HepG2 (cell line): Measurements from ENCODE around the gene SRGAP3. TPM values are rescaled to one million over a fixed set of nuclear protein-coding genes. Genes with fewer than 3 reads are reported as not detected.

ENCODE experiments used
- ATAC-seq: fragments of 200-7000 bp; cut with Tn5 transposase; 3 replicates; pipeline ENCODE4 v1.9.1; 2020; ENCODE audit warnings: mild to moderate bottlenecking, moderate library complexity
- BruUV-seq: library from RNA; stranded (reverse); fragments of 400-500 nt; replicated peaks from 2 replicates; lab custom pipeline; 2021; lab: Mats Ljungman, UMichigan
- CTCF ChIA-PET: fragments of 300-600 bp; formaldehyde crosslinking; extraction: SDS; loops from one replicate; lab custom pipeline; 2021; ENCODE audit warnings: low total read pairs, inconsistent platforms, low intra/inter-chr PET ratio; lab: Yijun Ruan, JAX
- POLR2A ChIA-PET: fragments of 350-600 bp; sonication (Branson Sonifier 250); formaldehyde crosslinking; loops from one replicate; lab custom pipeline; 2020; ENCODE audit warnings: antibody characterized with exemption, inconsistent platforms; lab: Yijun Ruan, JAX
- DNase-seq: peaks from one replicate; pipeline ENCODE4 v3.0.0-alpha.2; 2015; ENCODE audit warnings: low spot score
- FAIRE-seq: peaks from 3 replicates; lab custom pipeline; 2011; peaks lifted over from hg19 to GRCh38; lab: Jason Lieb, UNC
- H2AFZ ChIP-seq: one replicate; pipeline ENCODE4 v1.6.1; 2011; ENCODE audit warnings: low read length, inconsistent platforms
- H3K27ac ChIP-seq: fragments of 300-600 bp; 3 replicates; pipeline ENCODE4 v1.8.0; 2011; ENCODE audit warnings: mixed run types, mild to moderate bottlenecking, mixed read lengths, low read length, inconsistent platforms; ENCODE audit not compliant: insufficient read depth; ENCODE audit errors: extremely low read length
- H3K27me3 ChIP-seq, 2 experiments: fragments of 200-600 bp in 1 of 2; 2 replicates in 1 of 2; 3 replicates in 1 of 2; pipeline versions ENCODE4 v1.6.0 to v1.8.0; 2011; ENCODE audit warnings: low read length in 2 of 2, mild to moderate bottlenecking in 2 of 2, moderate library complexity in 2 of 2, inconsistent platforms in 1 of 2; ENCODE audit not compliant: insufficient read depth in 2 of 2, control insufficient read depth in 1 of 2
- H3K36me3 ChIP-seq, 2 experiments: fragments of 200-600 bp in 1 of 2; replicated peaks in 1 of 2; 2 replicates in 1 of 2; 3 replicates in 1 of 2; pipeline versions ENCODE4 v1.5.1 to v1.8.0; 2011; ENCODE audit warnings: low read length in 2 of 2, inconsistent platforms in 1 of 2; ENCODE audit not compliant: insufficient read depth in 2 of 2, control insufficient read depth in 1 of 2
- H3K4me1 ChIP-seq: 2 replicates; pipeline ENCODE4 v1.5.1; 2012; ENCODE audit warnings: low read length, inconsistent platforms; ENCODE audit not compliant: insufficient read depth
- H3K4me2 ChIP-seq: 2 replicates; pipeline ENCODE4 v1.6.0; 2011; ENCODE audit warnings: low read depth, low read length, inconsistent platforms
- H3K4me3 ChIP-seq, 3 experiments: fragments of 200-600 bp in 1 of 3; sonication (generic), shearing (Covaris generic) in 1 of 3; replicated peaks in 1 of 3; 2 replicates each; pipeline ENCODE4 v1.5.1; 2011 to 2016; ENCODE audit warnings: low read length in 3 of 3, inconsistent platforms in 2 of 3, low read depth in 2 of 3, mild to moderate bottlenecking in 2 of 3, control low read depth in 1 of 3, mixed read lengths in 1 of 3; ENCODE audit not compliant: insufficient read depth in 1 of 3
- H3K79me2 ChIP-seq: one replicate; pipeline ENCODE4 v1.6.1; 2011; ENCODE audit warnings: low read length, inconsistent platforms; ENCODE audit not compliant: insufficient read depth
- H3K9ac ChIP-seq: 2 replicates; pipeline ENCODE4 v1.6.0; 2011; ENCODE audit warnings: mild to moderate bottlenecking, low read depth, low read length, inconsistent platforms; ENCODE audit not compliant: insufficient read depth
- H3K9me3 ChIP-seq: 2 replicates; pipeline ENCODE4 v1.5.1; 2012; ENCODE audit warnings: mild to moderate bottlenecking, low read length
- H4K20me1 ChIP-seq: 2 replicates; pipeline ENCODE4 v1.6.0; 2011; ENCODE audit warnings: inconsistent platforms, mild to moderate bottlenecking, low read length, moderate library complexity; ENCODE audit not compliant: insufficient read depth
- ATRX ChIP-seq: sonication (generic); formaldehyde crosslinking; IDR thresholded peaks from 2 replicates; pipeline ENCODE4 v1.4.0; 2020; ENCODE audit warnings: missing genetic modification reagents, borderline replicate concordance
- CBX1 ChIP-seq: IDR thresholded peaks from one replicate; pipeline ENCODE4 v1.6.1; 2016; ENCODE audit warnings: antibody characterized with exemption, low read depth
- FOXA3 ChIP-seq: IDR thresholded peaks from 2 replicates; pipeline ENCODE4 v1.6.1; 2016; ENCODE audit warnings: missing genetic modification reagents, missing compliant biosample characterization
- MYNN ChIP-seq: sonication (generic); formaldehyde crosslinking; IDR thresholded peaks from 2 replicates; pipeline ENCODE4 v1.4.0; 2020; ENCODE audit warnings: mild to moderate bottlenecking, low read depth, missing genetic modification reagents
- NBN ChIP-seq: fragments of 450-650 bp; conservative IDR thresholded peaks from 2 replicates; pipeline ENCODE4 v1.6.1; 2017
- NR3C1 ChIP-seq: sonication (generic); formaldehyde crosslinking; IDR thresholded peaks from 2 replicates; pipeline ENCODE4 v1.4.0; 2020; ENCODE audit warnings: missing genetic modification reagents
- PHF8 ChIP-seq: sonication (generic); formaldehyde crosslinking; IDR thresholded peaks from 2 replicates; pipeline ENCODE4 v1.5.0; 2020; ENCODE audit warnings: missing genetic modification reagents
- TBX2 ChIP-seq: sonication (generic); formaldehyde crosslinking; IDR thresholded peaks from 2 replicates; pipeline ENCODE4 v1.5.0; 2020; ENCODE audit warnings: missing genetic modification reagents, mild to moderate bottlenecking, borderline replicate concordance
- ZFP36 ChIP-seq: fragments of 150-350 bp; IDR thresholded peaks from 2 replicates; pipeline ENCODE4 v1.6.1; 2018; ENCODE audit warnings: borderline replicate concordance, low read length, low read depth; ENCODE audit not compliant: partially characterized antibody
- ZNF24 ChIP-seq: fragments of 450-650 bp; IDR thresholded peaks from 2 replicates; pipeline ENCODE4 v1.6.1; 2017; ENCODE audit warnings: antibody characterized with exemption, mild to moderate bottlenecking
- ZNF383 ChIP-seq: sonication (generic); formaldehyde crosslinking; IDR thresholded peaks from 2 replicates; pipeline ENCODE4 v1.4.0; 2020; ENCODE audit warnings: missing genetic modification reagents, mild to moderate bottlenecking, borderline replicate concordance
- ZNF547 ChIP-seq: sonication (generic); formaldehyde crosslinking; IDR thresholded peaks from 2 replicates; pipeline ENCODE4 v1.5.1; 2020; ENCODE audit warnings: mild to moderate bottlenecking, missing genetic modification reagents
- ZSCAN29 ChIP-seq: sonication (generic); formaldehyde crosslinking; conservative IDR thresholded peaks from 2 replicates; pipeline ENCODE4 v1.4.0; 2020; ENCODE audit warnings: mild to moderate bottlenecking, missing genetic modification reagents
- ZSCAN5A ChIP-seq: sonication (generic); formaldehyde crosslinking; IDR thresholded peaks from 2 replicates; pipeline ENCODE4 v1.8.0; 2022; ENCODE audit warnings: mild to moderate bottlenecking, missing genetic modification reagents, borderline replicate concordance
- WGBS: methylation state at CpG from one replicate; pipeline ENCODE4 v1.1.6; 2017; ENCODE audit warnings: low lambda C conversion rate; 5-methylcytosine and 5-hydroxymethylcytosine counted together
- in situ Hi-C: cut with HindIII; loops from 2 replicates; pipeline ENCODE4 v1.10.0; 2017; ENCODE audit warnings: low pct_unique_long_range_greater_than_20kb; ENCODE audit not compliant: extremely low pct_ligation_motif_present
- intact Hi-C: fragments of 100-400 bp; cut with micrococcal nuclease; formaldehyde crosslinking; loops from one replicate; pipeline ENCODE4 v1.10.0; 2022; ENCODE audit not compliant: unreplicated experiment
- polyA plus RNA-seq, 8 experiments: library from polyadenylated mRNA; depleted of rRNA in 3 of 8; stranded (reverse) in 7 of 8; unstranded in 1 of 8; fragments of >200 nt; fragmentation: Illumina TruSeq in 4 of 8; extraction: Trizol in 4 of 8; gene quantifications; 2 replicates each; pipeline versions ENCODE4 v1.2.1 to v1.2.3, GENCODE V29; 2011 to 2016; ENCODE audit warnings: low read depth in 4 of 8, missing spikeins in 1 of 8, mixed read lengths in 1 of 8; ENCODE audit not compliant: insufficient read depth in 1 of 8
- total RNA-seq, 5 experiments: library from RNA; depleted of rRNA; stranded (reverse); fragments of >200 nt; fragmentation: Illumina TruSeq; extraction: Trizol; gene quantifications; 2 replicates each; pipeline ENCODE4 v1.2.3, GENCODE V29; 2016; ENCODE audit warnings: low read depth in 1 of 5
- TF ChIP-seq, protein P1 (sequence below): sonication (generic); formaldehyde crosslinking; IDR thresholded peaks from 2 replicates; pipeline ENCODE4 v1.4.0; 2020; ENCODE audit warnings: mild to moderate bottlenecking, missing genetic modification reagents
- TF ChIP-seq, protein P2 (sequence below): sonication (generic); formaldehyde crosslinking; IDR thresholded peaks from 2 replicates; pipeline ENCODE4 v1.4.0; 2020; ENCODE audit warnings: mild to moderate bottlenecking, low read depth, missing genetic modification reagents
- TF ChIP-seq, protein P3 (sequence below): sonication (generic); formaldehyde crosslinking; IDR thresholded peaks from 2 replicates; pipeline ENCODE4 v1.5.1; 2020; ENCODE audit warnings: mild to moderate bottlenecking, missing genetic modification reagents

Gene SRGAP3
- total and polyA plus RNA-seq, 2 of the 13 experiments (the other 11 are each of a cell fraction or from before 2014, with no cell fraction given) = 1.2 to 1.4 TPM

DNA sequence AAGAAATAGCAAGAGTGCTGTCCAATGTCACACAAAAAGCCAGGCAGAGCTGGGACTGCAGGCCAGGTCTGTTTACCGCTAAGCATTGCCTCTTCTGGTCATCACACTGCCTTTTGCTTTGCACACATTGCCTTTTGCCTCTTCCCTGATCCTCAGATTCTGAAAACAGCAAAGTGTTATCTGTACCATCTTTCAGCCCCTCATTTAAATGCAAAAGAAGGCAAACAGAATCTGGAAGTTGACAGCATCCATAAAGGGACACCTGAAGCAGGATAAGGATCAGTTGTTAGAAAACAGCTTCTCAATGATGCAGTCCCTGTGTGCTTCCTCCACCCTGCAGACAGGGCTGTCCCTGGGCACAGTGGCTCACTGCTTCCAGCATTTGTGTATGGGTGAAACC, 179.5 kb downstream of the SRGAP3 start:
- CTCF ChIA-PET = no interaction called here
- Histone ChIP-seq H3K79me2 (no peaks in the 10 kb centered on the region), H3K27ac (no peak overlapping the region), H3K9ac (no peak overlapping the region), H3K4me3 (no peak overlapping the region), H3K27me3 (no peaks in the 10 kb centered on the region; a peak in 1 of 5 replicates), H3K4me2 (no peak overlapping the region), H2AFZ (no peak overlapping the region), H3K36me3 (no peaks in the 10 kb centered on the region), H4K20me1 (no peaks in the 10 kb centered on the region), H3K4me1 (no peaks in the 10 kb centered on the region), H3K9me3 (no peaks in the 10 kb centered on the region)
- DNase-seq (no peak), FAIRE-seq (no peak), ATAC-seq (no peak)
- WGBS = 13% methylated on average over 1 of the region's 1 CpG
- intact Hi-C loops (no loop called here), in situ Hi-C loops (loop anchor here (5.0 kb wide), 1 partner anchor 98 kb away; no protein-coding TSS in a partner anchor)
- POLR2A ChIA-PET = no interaction called here
- no TSS peak for BruUV-seq
- TF ChIP-seq CBX1 (no peak), MYNN (CRISPR knock-in tag) (no peak), ZNF24 (no peak), FOXA3 (no peak), ZNF383 (CRISPR knock-in tag) (no peak), ZFP36 (no peak), ZNF547 (CRISPR knock-in tag) (no peak), NBN (no peak), TBX2 (CRISPR knock-in tag) (no peak), PHF8 (no peak), ZSCAN29 (no peak), ATRX (CRISPR knock-in tag) (no peak), NR3C1 (no peak), ZSCAN5A (CRISPR knock-in tag) (no peak)
- TF ChIP-seq, protein P1, sequence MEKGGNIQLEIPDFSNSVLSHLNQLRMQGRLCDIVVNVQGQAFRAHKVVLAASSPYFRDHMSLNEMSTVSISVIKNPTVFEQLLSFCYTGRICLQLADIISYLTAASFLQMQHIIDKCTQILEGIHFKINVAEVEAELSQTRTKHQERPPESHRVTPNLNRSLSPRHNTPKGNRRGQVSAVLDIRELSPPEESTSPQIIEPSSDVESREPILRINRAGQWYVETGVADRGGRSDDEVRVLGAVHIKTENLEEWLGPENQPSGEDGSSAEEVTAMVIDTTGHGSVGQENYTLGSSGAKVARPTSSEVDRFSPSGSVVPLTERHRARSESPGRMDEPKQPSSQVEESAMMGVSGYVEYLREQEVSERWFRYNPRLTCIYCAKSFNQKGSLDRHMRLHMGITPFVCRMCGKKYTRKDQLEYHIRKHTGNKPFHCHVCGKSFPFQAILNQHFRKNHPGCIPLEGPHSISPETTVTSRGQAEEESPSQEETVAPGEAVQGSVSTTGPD (CRISPR knock-in tag) = no peak
- TF ChIP-seq, protein P2, sequence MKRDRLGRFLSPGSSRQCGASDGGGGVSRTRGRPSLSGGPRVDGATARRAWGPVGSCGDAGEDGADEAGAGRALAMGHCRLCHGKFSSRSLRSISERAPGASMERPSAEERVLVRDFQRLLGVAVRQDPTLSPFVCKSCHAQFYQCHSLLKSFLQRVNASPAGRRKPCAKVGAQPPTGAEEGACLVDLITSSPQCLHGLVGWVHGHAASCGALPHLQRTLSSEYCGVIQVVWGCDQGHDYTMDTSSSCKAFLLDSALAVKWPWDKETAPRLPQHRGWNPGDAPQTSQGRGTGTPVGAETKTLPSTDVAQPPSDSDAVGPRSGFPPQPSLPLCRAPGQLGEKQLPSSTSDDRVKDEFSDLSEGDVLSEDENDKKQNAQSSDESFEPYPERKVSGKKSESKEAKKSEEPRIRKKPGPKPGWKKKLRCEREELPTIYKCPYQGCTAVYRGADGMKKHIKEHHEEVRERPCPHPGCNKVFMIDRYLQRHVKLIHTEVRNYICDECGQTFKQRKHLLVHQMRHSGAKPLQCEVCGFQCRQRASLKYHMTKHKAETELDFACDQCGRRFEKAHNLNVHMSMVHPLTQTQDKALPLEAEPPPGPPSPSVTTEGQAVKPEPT (CRISPR knock-in tag) = no peak
- TF ChIP-seq, protein P3, sequence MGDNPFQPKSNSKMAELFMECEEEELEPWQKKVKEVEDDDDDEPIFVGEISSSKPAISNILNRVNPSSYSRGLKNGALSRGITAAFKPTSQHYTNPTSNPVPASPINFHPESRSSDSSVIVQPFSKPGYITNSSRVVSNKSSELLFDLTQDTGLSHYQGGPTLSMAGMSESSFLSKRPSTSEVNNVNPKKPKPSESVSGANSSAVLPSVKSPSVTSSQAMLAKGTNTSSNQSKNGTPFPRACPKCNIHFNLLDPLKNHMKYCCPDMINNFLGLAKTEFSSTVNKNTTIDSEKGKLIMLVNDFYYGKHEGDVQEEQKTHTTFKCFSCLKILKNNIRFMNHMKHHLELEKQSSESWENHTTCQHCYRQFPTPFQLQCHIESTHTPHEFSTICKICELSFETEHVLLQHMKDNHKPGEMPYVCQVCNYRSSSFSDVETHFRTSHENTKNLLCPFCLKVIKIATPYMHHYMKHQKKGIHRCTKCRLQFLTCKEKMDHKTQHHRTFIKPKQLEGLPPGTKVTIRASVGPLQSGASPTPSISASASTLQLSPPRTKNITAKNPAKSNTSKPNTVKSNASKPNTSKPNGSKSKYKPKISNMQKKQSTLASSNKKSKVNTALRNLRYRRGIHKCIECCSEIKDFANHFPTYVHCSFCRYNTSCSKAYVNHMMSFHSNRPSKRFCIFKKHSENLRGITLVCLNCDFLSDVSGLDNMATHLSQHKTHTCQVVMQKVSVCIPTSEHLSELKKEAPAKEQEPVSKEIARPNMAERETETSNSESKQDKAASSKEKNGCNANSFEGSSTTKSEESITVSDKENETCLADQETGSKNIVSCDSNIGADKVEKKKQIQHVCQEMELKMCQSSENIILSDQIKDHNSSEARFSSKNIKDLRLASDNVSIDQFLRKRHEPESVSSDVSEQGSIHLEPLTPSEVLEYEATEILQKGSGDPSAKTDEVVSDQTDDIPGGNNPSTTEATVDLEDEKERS = no peak
